ENCODE data around the gene STON1. TPM values are rescaled to one million over a fixed set of nuclear protein-coding genes. Genes with fewer than 3 reads are reported as not detected.
A peak's percentile ranks its signal among the peaks of the same experiment; 100 is the strongest.

The STON1 gene
- total RNA-seq, 1 donor from 2014 or later = 37.5 TPM

DNA sequence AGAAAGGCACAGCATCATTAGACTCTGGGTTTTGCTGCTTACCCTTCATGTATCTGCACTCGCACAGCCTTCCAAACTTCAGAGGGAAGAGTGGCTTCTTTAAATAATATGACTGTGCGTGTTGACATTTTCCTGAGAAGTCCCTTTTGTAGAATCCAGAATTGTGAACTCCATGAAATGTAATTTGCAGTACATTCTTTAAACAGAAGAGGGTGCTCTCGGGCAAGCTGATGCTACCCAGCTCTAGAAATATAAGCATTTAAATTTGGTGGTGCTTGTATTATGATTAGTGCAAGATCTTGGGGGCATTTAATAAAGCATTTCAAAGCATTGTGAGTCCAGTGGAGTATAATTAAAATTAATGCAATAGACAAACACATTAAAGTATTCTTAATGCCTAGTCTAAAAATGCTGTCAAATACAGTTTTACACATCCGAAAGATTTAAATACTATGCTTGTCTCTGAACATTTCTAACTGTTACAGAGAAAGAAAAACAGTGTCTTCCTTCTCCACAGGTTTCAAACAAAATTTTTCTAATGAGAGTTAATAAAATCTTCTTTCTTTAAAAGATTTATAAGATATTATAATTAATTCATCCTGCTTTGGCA lies 70.4 kb downstream of the STON1 start:
- TF ChIP-seq CTCF (IDR thresholded peaks at IDR 0.05) = peak; percentile 83
- H3K4me3 Mint-ChIP-seq (ENCODE audit: unreplicated experiment) = no peak overlapping the region
- H3K36me3 Mint-ChIP-seq (ENCODE audit: unreplicated experiment) = peaks cover 17% of the 10 kb centered on the region
- no peak for DNase-seq (ENCODE audit: extremely low spot score, unreplicated experiment)
- no peak overlapping the region for H3K27ac Mint-ChIP-seq (ENCODE audit: unreplicated experiment)
- no peaks in the 10 kb centered on the region for H3K4me1 Mint-ChIP-seq (ENCODE audit: unreplicated experiment)
- H3K27me3 Mint-ChIP-seq (ENCODE audit: unreplicated experiment) = no peaks in the 10 kb centered on the region
- no peaks in the 10 kb centered on the region for H3K9me3 Mint-ChIP-seq (ENCODE audit: unreplicated experiment)

- no peak for TF ChIP-seq CTCF (IDR thresholded peaks at IDR 0.05)
- H3K9me3 Mint-ChIP-seq (ENCODE audit: unreplicated experiment) = no peaks in the 10 kb centered on the region
- no peak overlapping the region for H3K4me3 Mint-ChIP-seq (ENCODE audit: unreplicated experiment)
- H3K4me1 Mint-ChIP-seq (ENCODE audit: unreplicated experiment) = no peaks in the 10 kb centered on the region
- peaks cover 11% of the 10 kb centered on the region for H3K36me3 Mint-ChIP-seq (ENCODE audit: unreplicated experiment)
- no peaks in the 10 kb centered on the region for H3K27me3 Mint-ChIP-seq (ENCODE audit: unreplicated experiment)
- DNase-seq (ENCODE audit: extremely low spot score, unreplicated experiment) = no peak
- H3K27ac Mint-ChIP-seq (ENCODE audit: unreplicated experiment) = no peak overlapping the region
Measured at GRCh38 chr2:48600917-48601316, 71.0 kb downstream of the STON1 start.

- Mint-ChIP-seq H3K27ac (ENCODE audit: unreplicated experiment) (no peak overlapping the region), H3K4me3 (ENCODE audit: unreplicated experiment) (no peak overlapping the region), H3K9me3 (ENCODE audit: unreplicated experiment) (no peaks in the 10 kb centered on the region), H3K27me3 (ENCODE audit: unreplicated experiment) (no peaks in the 10 kb centered on the region), H3K4me1 (ENCODE audit: unreplicated experiment) (no peaks in the 10 kb centered on the region), H3K36me3 (ENCODE audit: unreplicated experiment) (peaks cover 11% of the 10 kb centered on the region)
- DNase-seq (ENCODE audit: extremely low spot score, unreplicated experiment) = no peak
- TF ChIP-seq CTCF (IDR thresholded peaks at IDR 0.05) = peak; percentile 32
Measured at GRCh38 chr2:48601349-48601748, 71.4 kb downstream of the STON1 start.

DNA sequence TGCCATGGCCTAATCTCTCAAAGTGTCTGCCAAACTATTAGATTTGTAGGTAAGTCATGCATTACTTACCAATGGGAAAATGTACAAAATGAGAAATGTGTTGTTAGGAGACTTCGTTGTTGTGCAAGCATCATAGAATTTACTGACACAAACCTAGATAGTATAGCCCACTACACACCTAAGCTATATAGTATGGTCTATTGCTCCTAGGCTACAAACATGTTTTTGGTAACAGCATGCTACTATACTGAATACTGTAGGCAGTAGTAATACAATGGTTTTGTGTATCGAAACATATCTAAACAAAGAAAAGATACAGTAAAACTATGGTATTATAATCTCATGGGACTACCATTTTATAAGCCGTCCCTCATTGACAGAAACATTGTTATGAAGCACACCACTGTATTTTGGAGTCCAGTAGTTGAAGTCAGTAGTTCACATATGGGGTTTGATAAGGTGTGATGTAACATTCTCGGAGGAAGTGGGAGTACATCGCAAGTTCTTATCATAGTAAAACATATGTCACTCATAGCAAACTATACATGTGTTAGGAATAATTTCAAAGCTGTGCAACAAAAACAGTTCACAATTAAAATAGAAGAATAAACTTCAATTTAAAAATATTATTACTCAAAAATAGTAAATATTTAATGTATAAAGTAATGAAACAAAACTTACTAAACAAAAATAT lies 75.7 kb downstream of the STON1 start:
- Mint-ChIP-seq H3K4me1 (ENCODE audit: unreplicated experiment) (no peaks in the 10 kb centered on the region), H3K36me3 (ENCODE audit: unreplicated experiment) (peaks cover 6% of the 10 kb centered on the region), H3K9me3 (ENCODE audit: unreplicated experiment) (no peaks in the 10 kb centered on the region), H3K4me3 (ENCODE audit: unreplicated experiment) (no peak overlapping the region), H3K27me3 (ENCODE audit: unreplicated experiment) (no peaks in the 10 kb centered on the region), H3K27ac (ENCODE audit: unreplicated experiment) (no peak overlapping the region)
- TF ChIP-seq CTCF (IDR thresholded peaks at IDR 0.05) = no peak
- no peak for DNase-seq (ENCODE audit: extremely low spot score, unreplicated experiment)

- H3K27ac Mint-ChIP-seq (ENCODE audit: unreplicated experiment) = no peak overlapping the region
- TF ChIP-seq CTCF (IDR thresholded peaks at IDR 0.05) = no peak
- H3K36me3 Mint-ChIP-seq (ENCODE audit: unreplicated experiment) = peaks cover 6% of the 10 kb centered on the region
- H3K9me3 Mint-ChIP-seq (ENCODE audit: unreplicated experiment) = no peaks in the 10 kb centered on the region
- H3K4me1 Mint-ChIP-seq (ENCODE audit: unreplicated experiment) = no peaks in the 10 kb centered on the region
- H3K27me3 Mint-ChIP-seq (ENCODE audit: unreplicated experiment) = no peaks in the 10 kb centered on the region
- DNase-seq (ENCODE audit: extremely low spot score, unreplicated experiment) = no peak
- H3K4me3 Mint-ChIP-seq (ENCODE audit: unreplicated experiment) = no peak overlapping the region
Measured at GRCh38 chr2:48607307-48608014, 77.5 kb downstream of the STON1 start.

All from osteocyte (in vitro differentiated cells).